DND-41 (cell line): Measurements from ENCODE around the gene IPO11.

Experiments used
- ATAC-seq: fragments of 200-7000 bp; cut with Tn5 transposase; 3 replicates; pipeline ENCODE4 v1.9.1; 2021; ENCODE audit warnings: low read depth; ENCODE audit not compliant: insufficient read depth
- DNase-seq: peaks from one replicate; pipeline ENCODE4 v3.0.0-alpha.2; 2020
- H2AFZ ChIP-seq: 2 replicates; pipeline ENCODE4 v1.6.0; 2012; ENCODE audit warnings: low read depth, low read length
- H3K27ac ChIP-seq: 2 replicates; pipeline ENCODE4 v1.5.1; 2012; ENCODE audit warnings: low read length, inconsistent platforms
- H3K27me3 ChIP-seq: fragments of 200-600 bp; sonication (generic); 2 replicates; pipeline ENCODE4 v1.6.0; 2012; ENCODE audit warnings: low read length, mild to moderate bottlenecking, inconsistent platforms; ENCODE audit not compliant: insufficient read depth, poor library complexity
- H3K36me3 ChIP-seq: 2 replicates; pipeline ENCODE4 v1.5.1; 2012; ENCODE audit warnings: low read length, inconsistent platforms; ENCODE audit not compliant: insufficient read depth
- H3K4me1 ChIP-seq: 2 replicates; pipeline ENCODE4 v1.5.1; 2012; ENCODE audit warnings: mild to moderate bottlenecking, low read length; ENCODE audit not compliant: insufficient read depth
- H3K4me2 ChIP-seq: 2 replicates; pipeline ENCODE4 v1.6.0; 2012; ENCODE audit warnings: mild to moderate bottlenecking, moderate library complexity, low read length, inconsistent platforms; ENCODE audit not compliant: insufficient read depth
- H3K4me3 ChIP-seq, 2 experiments: fragments of 200-600 bp in 1 of 2; shearing (Covaris generic) in 1 of 2; 2 replicates each; pipeline ENCODE4 v1.5.1; 2012 to 2016; ENCODE audit warnings: inconsistent platforms in 2 of 2, low read length in 2 of 2, mild to moderate bottlenecking in 2 of 2, low read depth in 1 of 2, moderate library complexity in 1 of 2
- H3K79me2 ChIP-seq: 2 replicates; pipeline ENCODE4 v1.6.0; 2012; ENCODE audit warnings: low read length, inconsistent platforms; ENCODE audit not compliant: insufficient read depth
- H3K9ac ChIP-seq: 2 replicates; pipeline ENCODE4 v1.6.0; 2012; ENCODE audit warnings: low read depth, mild to moderate bottlenecking, inconsistent platforms, low read length, moderate library complexity
- H3K9me3 ChIP-seq: 2 replicates; pipeline ENCODE4 v1.5.1; 2012; ENCODE audit warnings: low read length, moderate library complexity, mild to moderate bottlenecking, inconsistent platforms; ENCODE audit not compliant: insufficient read depth, severe bottlenecking
- H4K20me1 ChIP-seq: 2 replicates; pipeline ENCODE4 v1.6.0; 2012; ENCODE audit warnings: low read length; ENCODE audit not compliant: insufficient read depth
- EZH2 ChIP-seq: IDR thresholded peaks from 3 replicates; pipeline ENCODE4 v1.6.1; 2012; ENCODE audit warnings: borderline replicate concordance, low read depth, mild to moderate bottlenecking, moderate library complexity, low read length, inconsistent platforms; ENCODE audit not compliant: severe bottlenecking
- TF ChIP-seq, protein P1 (sequence below): IDR thresholded peaks from 2 replicates; pipeline ENCODE4 v1.5.1; 2012; ENCODE audit warnings: borderline replicate concordance, low read length, moderate library complexity, mild to moderate bottlenecking; ENCODE audit not compliant: poor library complexity, severe bottlenecking; ENCODE audit errors: extremely low read depth

The IPO11 gene

DNA sequence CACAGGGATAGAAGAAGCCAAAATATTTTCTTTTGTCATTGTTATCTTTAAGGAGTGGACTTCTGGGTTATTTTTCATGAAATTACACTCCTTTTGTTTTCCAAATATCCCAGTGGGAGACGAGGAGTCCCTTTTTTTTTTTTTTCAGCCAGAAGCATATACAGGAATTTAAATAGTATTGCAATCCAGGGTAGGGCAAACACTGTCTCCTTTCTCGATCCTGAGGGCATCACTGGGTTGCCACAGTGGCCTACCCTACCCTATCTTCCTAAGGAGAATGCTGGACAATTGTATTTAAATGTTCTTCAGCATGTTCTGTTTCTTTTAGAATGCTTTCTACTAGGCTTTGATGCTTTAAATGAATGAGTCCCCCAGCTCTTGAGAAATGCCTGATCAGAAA is 214.0 kb downstream of the IPO11 start:
- Histone ChIP-seq H3K4me1 (no peaks in the 10 kb centered on the region), H3K9me3 (no peaks in the 10 kb centered on the region), H3K27me3 (no peaks in the 10 kb centered on the region), H3K9ac (no peak overlapping the region), H3K4me3 (no peak overlapping the region), H3K27ac (no peak overlapping the region), H2AFZ (no peak overlapping the region), H3K4me2 (no peak overlapping the region), H4K20me1 (no peaks in the 10 kb centered on the region), H3K79me2 (no peaks in the 10 kb centered on the region), H3K36me3 (peaks cover 29% of the 10 kb centered on the region)
- ATAC-seq (no peak), DNase-seq (no peak)
- TF ChIP-seq, protein P1, sequence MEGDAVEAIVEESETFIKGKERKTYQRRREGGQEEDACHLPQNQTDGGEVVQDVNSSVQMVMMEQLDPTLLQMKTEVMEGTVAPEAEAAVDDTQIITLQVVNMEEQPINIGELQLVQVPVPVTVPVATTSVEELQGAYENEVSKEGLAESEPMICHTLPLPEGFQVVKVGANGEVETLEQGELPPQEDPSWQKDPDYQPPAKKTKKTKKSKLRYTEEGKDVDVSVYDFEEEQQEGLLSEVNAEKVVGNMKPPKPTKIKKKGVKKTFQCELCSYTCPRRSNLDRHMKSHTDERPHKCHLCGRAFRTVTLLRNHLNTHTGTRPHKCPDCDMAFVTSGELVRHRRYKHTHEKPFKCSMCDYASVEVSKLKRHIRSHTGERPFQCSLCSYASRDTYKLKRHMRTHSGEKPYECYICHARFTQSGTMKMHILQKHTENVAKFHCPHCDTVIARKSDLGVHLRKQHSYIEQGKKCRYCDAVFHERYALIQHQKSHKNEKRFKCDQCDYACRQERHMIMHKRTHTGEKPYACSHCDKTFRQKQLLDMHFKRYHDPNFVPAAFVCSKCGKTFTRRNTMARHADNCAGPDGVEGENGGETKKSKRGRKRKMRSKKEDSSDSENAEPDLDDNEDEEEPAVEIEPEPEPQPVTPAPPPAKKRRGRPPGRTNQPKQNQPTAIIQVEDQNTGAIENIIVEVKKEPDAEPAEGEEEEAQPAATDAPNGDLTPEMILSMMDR, result no peak
- TF ChIP-seq EZH2, result no peak

DNA sequence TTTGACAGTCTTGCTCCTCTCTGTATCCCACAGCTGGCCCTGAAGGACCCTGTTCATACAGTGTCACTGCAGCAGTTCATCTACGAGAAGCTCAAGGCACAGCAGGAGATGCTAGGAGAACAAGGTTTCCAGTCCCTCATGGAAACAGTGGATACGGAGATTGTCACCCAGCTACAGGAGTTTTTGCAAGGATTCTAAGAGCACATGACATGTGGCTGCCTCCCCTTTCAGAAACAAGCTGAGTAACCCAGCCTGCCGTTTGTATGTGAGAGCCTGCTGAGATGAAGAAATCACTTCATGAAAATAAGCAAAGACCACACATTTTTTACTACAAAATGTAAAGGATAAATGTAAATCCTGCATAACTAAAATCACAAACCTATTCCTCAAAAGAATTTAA is 214.6 kb downstream of the IPO11 start:
- Histone ChIP-seq H3K27ac (no peak overlapping the region), H2AFZ (no peak overlapping the region), H4K20me1 (no peaks in the 10 kb centered on the region), H3K36me3 (peaks cover 29% of the 10 kb centered on the region), H3K27me3 (no peaks in the 10 kb centered on the region), H3K9ac (no peak overlapping the region), H3K9me3 (no peaks in the 10 kb centered on the region), H3K4me3 (no peak overlapping the region), H3K4me1 (no peaks in the 10 kb centered on the region), H3K79me2 (no peaks in the 10 kb centered on the region), H3K4me2 (no peak overlapping the region)
- ATAC-seq (no peak), DNase-seq (no peak)
- TF ChIP-seq EZH2, result no peak
- TF ChIP-seq, protein P1, result no peak

DNA sequence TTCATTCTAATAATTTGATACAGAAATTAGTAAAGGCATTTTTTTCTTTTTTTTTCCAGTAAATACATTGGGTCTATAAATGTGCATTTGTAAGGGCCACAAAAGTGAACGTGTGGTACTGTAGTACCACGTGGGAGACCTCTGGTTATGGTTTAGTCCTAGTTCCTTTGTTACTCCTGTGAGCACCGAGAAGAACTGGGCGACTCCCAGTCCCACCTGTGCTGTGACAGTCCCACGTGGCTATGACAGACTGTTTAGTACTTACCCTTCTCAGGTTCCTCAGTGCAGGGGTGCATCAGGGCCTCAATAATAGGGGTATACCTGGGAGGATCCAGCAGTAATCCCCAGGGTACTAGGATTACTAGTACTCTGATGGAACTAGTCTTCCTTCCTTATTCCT is 215.3 kb downstream of the IPO11 start:
- Histone ChIP-seq H4K20me1 (no peaks in the 10 kb centered on the region), H2AFZ (no peak overlapping the region), H3K27ac (no peak overlapping the region), H3K79me2 (no peaks in the 10 kb centered on the region), H3K9ac (no peak overlapping the region), H3K36me3 (peaks cover 29% of the 10 kb centered on the region), H3K4me2 (no peak overlapping the region), H3K9me3 (no peaks in the 10 kb centered on the region), H3K27me3 (no peaks in the 10 kb centered on the region), H3K4me3 (no peak overlapping the region), H3K4me1 (no peaks in the 10 kb centered on the region)
- no peak for TF ChIP-seq EZH2
- TF ChIP-seq, protein P1, result no peak
- DNase-seq (no peak), ATAC-seq (no peak)

DNA sequence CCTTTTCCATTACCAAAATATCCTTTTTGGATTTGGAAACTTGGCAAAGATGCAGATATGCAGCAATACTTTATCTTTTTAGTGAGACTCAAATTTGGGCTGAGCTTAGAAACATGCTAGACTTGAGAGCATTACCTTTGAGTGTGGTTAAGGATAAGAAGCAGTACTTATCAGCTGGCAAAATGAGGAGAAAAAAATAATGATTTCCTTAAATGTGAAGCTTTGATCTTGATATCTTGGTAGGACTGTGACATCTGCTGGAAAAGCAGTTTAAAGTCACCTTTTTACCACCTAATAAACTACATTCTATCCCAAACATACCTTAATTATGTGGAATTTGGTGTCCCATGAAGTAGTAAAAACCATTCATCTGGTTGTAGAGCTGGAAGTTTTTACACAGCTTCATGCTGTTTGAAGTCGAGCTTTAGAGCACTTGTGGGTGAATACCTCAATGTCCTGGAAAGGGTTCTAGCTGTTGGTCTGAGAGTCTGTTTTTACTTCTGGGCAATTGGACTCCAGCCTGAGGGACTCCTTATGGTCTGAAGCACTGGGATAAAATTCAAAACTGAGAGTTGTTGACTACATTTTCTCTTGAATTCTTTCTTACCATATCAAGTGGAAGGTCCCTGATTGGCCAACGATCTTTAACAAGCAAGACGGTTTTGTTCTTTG is 219.5 kb downstream of the IPO11 start:
- Histone ChIP-seq H3K4me2 (no peak overlapping the region), H3K9ac (no peak overlapping the region), H2AFZ (no peak overlapping the region), H3K4me1 (no peaks in the 10 kb centered on the region), H3K9me3 (no peaks in the 10 kb centered on the region), H3K27me3 (no peaks in the 10 kb centered on the region), H3K27ac (no peak overlapping the region), H3K36me3 (peaks cover 24% of the 10 kb centered on the region), H3K4me3 (no peak overlapping the region), H4K20me1 (no peaks in the 10 kb centered on the region), H3K79me2 (no peaks in the 10 kb centered on the region)
- no peak for TF ChIP-seq EZH2
- TF ChIP-seq, protein P1, result peak; percentile 33
- DNase-seq (no peak), ATAC-seq (no peak)
